NCI-H1092 (cell line): Measurements from ENCODE around the gene ZEB1.
"Not testable (repeated sequence)": the region's sequence is repeated elsewhere in the genome, so short reads cannot be mapped to it uniquely, and the experiment has no call there.

ENCODE experiments used
- DNase-seq: peaks from one replicate; lab custom pipeline; 2025; lab: John Stamatoyannopoulos, UW

ZEB1 gene

GRCh38 chr10:31319602-31320549 lies 860 bp downstream of the ZEB1 start:
- DNase-seq: no peak

- peak; percentile 65 for DNase-seq
Observed at GRCh38 chr10:31320550-31321211, 1.7 kb downstream of the ZEB1 start.

GRCh38 chr10:31321396-31321941 lies 2.5 kb downstream of the ZEB1 start:
- no peak for DNase-seq

- DNase-seq: no peak
Observed at GRCh38 chr10:31322647-31323046, 3.6 kb downstream of the ZEB1 start.

GRCh38 chr10:31340343-31340742 lies 21.3 kb downstream of the ZEB1 start:
- DNase-seq: no peak

- DNase-seq: no peak
Observed at GRCh38 chr10:31341552-31341951, 22.5 kb downstream of the ZEB1 start.

- no peak for DNase-seq
Observed at GRCh38 chr10:31343009-31343408, 24.0 kb downstream of the ZEB1 start.

GRCh38 chr10:31343551-31343950 lies 24.5 kb downstream of the ZEB1 start:
- no peak for DNase-seq

- no peak for DNase-seq
Observed at GRCh38 chr10:31345886-31346285, 26.9 kb downstream of the ZEB1 start.

GRCh38 chr10:31346953-31347352 lies 27.9 kb downstream of the ZEB1 start:
- no peak for DNase-seq

GRCh38 chr10:31347705-31348104 lies 28.7 kb downstream of the ZEB1 start:
- DNase-seq: no peak

- no peak for DNase-seq
Observed at GRCh38 chr10:31350891-31351290, 31.9 kb downstream of the ZEB1 start.

- no peak for DNase-seq
Observed at GRCh38 chr10:31352436-31353226, 33.6 kb downstream of the ZEB1 start.

GRCh38 chr10:31353574-31353973 lies 34.6 kb downstream of the ZEB1 start:
- DNase-seq: no peak

GRCh38 chr10:31358688-31359330 lies 39.8 kb downstream of the ZEB1 start:
- no peak for DNase-seq

GRCh38 chr10:31359979-31360378 lies 41.0 kb downstream of the ZEB1 start:
- DNase-seq: no peak

GRCh38 chr10:31361475-31361874 lies 42.5 kb downstream of the ZEB1 start:
- not testable (repeated sequence) for DNase-seq

GRCh38 chr10:31362023-31362641 lies 43.1 kb downstream of the ZEB1 start:
- DNase-seq: no peak

GRCh38 chr10:31363696-31364095 lies 44.7 kb downstream of the ZEB1 start:
- not testable (repeated sequence) for DNase-seq

- DNase-seq: not testable (repeated sequence)
Observed at GRCh38 chr10:31364238-31364637, 45.2 kb downstream of the ZEB1 start.

- no peak for DNase-seq
Observed at GRCh38 chr10:31366703-31367102, 47.7 kb downstream of the ZEB1 start.
